Esophagus (tissue), 2 donors: Measurements from ENCODE around the gene GNG8. TPM values are rescaled to one million over a fixed set of nuclear protein-coding genes. Genes with fewer than 3 reads are reported as not detected.

ENCODE experiments used
- polyA plus RNA-seq, 2 donors: library from polyadenylated mRNA; stranded (reverse); fragments of 200-250 nt; gene quantifications; one replicate each; pipeline ENCODE4 v1.2.3, GENCODE V29; 2013
- donor health status: healthy with polysubstance abuse.
- donor health status: Bipolar disorder and iron deficiency.

The GNG8 gene
- polyA plus RNA-seq, 2 donors = not detected

Other genes with a start within 250 kb of the GNG8 start
- gene CCDC8, start 222.6 kb downstream of the GNG8 start, polyA plus RNA-seq = under 1 TPM; 0.28 to 0.31 TPM
- not detected for gene PNMA8C, start 207.3 kb downstream of the GNG8 start, polyA plus RNA-seq
- under 1 TPM; 0.02 to 0.10 TPM for gene PNMA8A, start 164.6 kb downstream of the GNG8 start, polyA plus RNA-seq
- gene PNMA8B, start 140.3 kb downstream of the GNG8 start, polyA plus RNA-seq = under 1 TPM; 0.14 TPM
- gene CALM3, start 34.9 kb downstream of the GNG8 start, polyA plus RNA-seq = 10 to 100 TPM; 87.0 to 90.8 TPM
- under 1 TPM; 0.47 to 0.86 TPM for gene PTGIR, start 11.1 kb downstream of the GNG8 start, polyA plus RNA-seq
- gene DACT3, start 25.0 kb upstream of the GNG8 start, polyA plus RNA-seq = 1 to 10 TPM; 1.1 to 3.2 TPM
- 10 to 100 TPM; 30.1 to 34.7 TPM for gene PRKD2, start 80.9 kb upstream of the GNG8 start, polyA plus RNA-seq
- 10 to 100 TPM in 1 of 2 donors, 1 to 10 TPM in 1; 7.1 to 10.1 TPM for gene FKRP, start 109.9 kb upstream of the GNG8 start, polyA plus RNA-seq
- gene STRN4, start 110.2 kb upstream of the GNG8 start, polyA plus RNA-seq = 10 to 100 TPM; 53.2 to 55.6 TPM
- 10 to 100 TPM; 40.3 to 84.4 TPM for gene SLC1A5, start 152.4 kb upstream of the GNG8 start, polyA plus RNA-seq
- gene AP2S1, start 214.6 kb upstream of the GNG8 start, polyA plus RNA-seq = 100 to 1,000 TPM in 1 of 2 donors, 10 to 100 TPM in 1; 71.2 to 157 TPM
- 10 to 100 TPM in 1 of 2 donors, 1 to 10 TPM in 1; 9.6 to 15.2 TPM for gene ARHGAP35, start 224.8 kb upstream of the GNG8 start, polyA plus RNA-seq